HEK293 (cell line): ENCODE results near the gene UQCC3.

ENCODE experiments used
- CTCF ChIA-PET: fragments of 350-600 bp; formaldehyde crosslinking; extraction: SDS; loops from one replicate; lab custom pipeline; 2021; ENCODE audit warnings: antibody characterized with exemption; lab: Yijun Ruan, JAX
- POLR2A ChIA-PET: fragments of 300-600 bp; formaldehyde crosslinking; extraction: SDS; loops from one replicate; lab custom pipeline; 2020; ENCODE audit warnings: antibody characterized with exemption, inconsistent platforms; lab: Yijun Ruan, JAX
- H3K27ac ChIP-seq: fragments of 200-500 bp; sonication (Bioruptor generic); 2 replicates; pipeline ENCODE4 v1.5.1; 2014; ENCODE audit warnings: low read depth, low read length, control low read depth, inconsistent platforms; ENCODE audit errors: extremely low read depth
- H3K36me3 ChIP-seq, 2 experiments: fragments of 200-500 bp in 1 of 2; sonication (Bioruptor generic) in 1 of 2; 1 replicate in 1 of 2; 2 replicates in 1 of 2; pipeline ENCODE4 v1.5.1; 2014 to 2017; ENCODE audit warnings: inconsistent platforms in 2 of 2, low read length in 2 of 2; ENCODE audit not compliant: control insufficient read depth in 2 of 2, insufficient read depth in 1 of 2
- H3K4me1 ChIP-seq: fragments of 200-500 bp; sonication (Bioruptor generic); 2 replicates; pipeline ENCODE4 v1.5.1; 2014; ENCODE audit warnings: mild to moderate bottlenecking, low read length, inconsistent platforms; ENCODE audit not compliant: control insufficient read depth, insufficient read depth
- H3K4me3 ChIP-seq: 2 replicates; pipeline ENCODE4 v1.5.1; 2011; ENCODE audit warnings: low read depth, mild to moderate bottlenecking, control low read depth, low read length, moderate library complexity
- H3K9me3 ChIP-seq: fragments of 200-500 bp; sonication (Bioruptor generic); 2 replicates; pipeline ENCODE4 v1.5.1; 2014; ENCODE audit warnings: low read depth, low read length, inconsistent platforms; ENCODE audit not compliant: control insufficient read depth, insufficient read depth
- ATF2 ChIP-seq: fragments of 450-650 bp; formaldehyde crosslinking; IDR thresholded peaks from 2 replicates; pipeline ENCODE4 v1.5.1; 2016; ENCODE audit warnings: missing biosample characterization, missing genetic modification characterization, low read depth
- HOXD13 ChIP-seq: sonication (generic); formaldehyde crosslinking; IDR thresholded peaks from 2 replicates; pipeline ENCODE4 v1.8.0; 2022; ENCODE audit warnings: missing genetic modification reagents, borderline replicate concordance
- IKZF3 ChIP-seq: fragments of 450-650 bp; IDR thresholded peaks from 2 replicates; pipeline ENCODE4 v1.5.0; 2018; ENCODE audit warnings: missing biosample characterization, mild to moderate bottlenecking, missing genetic modification characterization, moderate library complexity
- KLF1 ChIP-seq: fragments of 450-650 bp; formaldehyde crosslinking; IDR thresholded peaks from 2 replicates; pipeline ENCODE4 v1.5.1; 2016; ENCODE audit warnings: missing biosample characterization, missing genetic modification characterization
- MEIS1 ChIP-seq: sonication (generic); formaldehyde crosslinking; IDR thresholded peaks from 2 replicates; pipeline ENCODE4 v1.8.1; 2022; ENCODE audit warnings: missing genetic modification reagents, mild to moderate bottlenecking, borderline replicate concordance
- PRDM4 ChIP-seq: fragments of 450-650 bp; formaldehyde crosslinking; IDR thresholded peaks from 2 replicates; pipeline ENCODE4 v1.5.1; 2017; ENCODE audit warnings: missing biosample characterization, missing genetic modification characterization
- REST ChIP-seq: fragments of 450-650 bp; formaldehyde crosslinking; IDR thresholded peaks from 2 replicates; pipeline ENCODE4 v1.5.1; 2016; ENCODE audit warnings: missing biosample characterization, missing genetic modification characterization
- SP7 ChIP-seq: fragments of 450-650 bp; formaldehyde crosslinking; IDR thresholded peaks from 2 replicates; pipeline ENCODE4 v1.5.1; 2016; ENCODE audit warnings: missing biosample characterization, missing genetic modification characterization
- YY1 ChIP-seq: fragments of 450-650 bp; formaldehyde crosslinking; IDR thresholded peaks from 2 replicates; pipeline ENCODE4 v1.5.1; 2018; ENCODE audit warnings: missing biosample characterization, missing genetic modification characterization
- ZNF148 ChIP-seq: fragments of 450-650 bp; formaldehyde crosslinking; IDR thresholded peaks from 2 replicates; pipeline ENCODE4 v1.5.0; 2017; ENCODE audit warnings: missing biosample characterization, missing genetic modification characterization, borderline replicate concordance
- ZNF169 ChIP-seq: fragments of 450-650 bp; formaldehyde crosslinking; IDR thresholded peaks from 2 replicates; pipeline ENCODE4 v1.5.1; 2016; ENCODE audit warnings: missing biosample characterization, missing genetic modification characterization
- ZNF23 ChIP-seq: fragments of 450-650 bp; formaldehyde crosslinking; IDR thresholded peaks from 2 replicates; pipeline ENCODE4 v1.5.1; 2016; ENCODE audit warnings: missing biosample characterization, missing genetic modification characterization, borderline replicate concordance
- ZNF248 ChIP-seq: fragments of 450-650 bp; formaldehyde crosslinking; IDR thresholded peaks from 2 replicates; pipeline ENCODE4 v1.5.1; 2017; ENCODE audit warnings: missing biosample characterization, missing genetic modification characterization
- ZNF341 ChIP-seq: fragments of 450-650 bp; formaldehyde crosslinking; IDR thresholded peaks from 2 replicates; pipeline ENCODE4; 2016; ENCODE audit warnings: low read depth, missing biosample characterization, missing genetic modification characterization
- ZNF350 ChIP-seq: fragments of 450-650 bp; formaldehyde crosslinking; IDR thresholded peaks from 2 replicates; pipeline ENCODE4 v1.5.0; 2017; ENCODE audit warnings: missing biosample characterization, mild to moderate bottlenecking, missing genetic modification characterization
- ZNF354C ChIP-seq: fragments of 450-650 bp; formaldehyde crosslinking; IDR thresholded peaks from 2 replicates; pipeline ENCODE4 v1.5.1; 2016; ENCODE audit warnings: missing biosample characterization, missing genetic modification characterization, low read depth, borderline replicate concordance
- ZNF394 ChIP-seq: fragments of 450-650 bp; formaldehyde crosslinking; IDR thresholded peaks from 2 replicates; pipeline ENCODE4 v1.5.1; 2016; ENCODE audit warnings: missing biosample characterization, missing genetic modification characterization, mild to moderate bottlenecking, moderate library complexity, borderline replicate concordance
- ZNF473 ChIP-seq: fragments of 450-650 bp; formaldehyde crosslinking; IDR thresholded peaks from 2 replicates; pipeline ENCODE4 v1.5.1; 2017; ENCODE audit warnings: missing biosample characterization, missing genetic modification characterization
- ZNF792 ChIP-seq: fragments of 450-650 bp; formaldehyde crosslinking; IDR thresholded peaks from 2 replicates; pipeline ENCODE4 v1.5.1; 2016; ENCODE audit warnings: missing biosample characterization, missing genetic modification characterization

UQCC3 gene

GRCh38 chr11:62716206-62716605 lies 44.7 kb downstream of the UQCC3 start:
- CTCF ChIA-PET: interaction anchor here (0.6 to 1.0 kb wide), 2 partner anchors 12 to 36 kb away, joined by 3 to 4 read pairs; no protein-coding TSS in a partner anchor

GRCh38 chr11:62716816-62717215 lies 45.3 kb downstream of the UQCC3 start:
- Histone ChIP-seq H3K9me3 (no peaks in the 10 kb centered on the region), H3K27ac (no peak overlapping the region), H3K4me3 (no peak overlapping the region), H3K36me3 (peaks cover 38 to 96% of the 10 kb centered on the region in 2 experiments), H3K4me1 (no peaks in the 10 kb centered on the region)
- TF ChIP-seq ZNF350 (no peak), SP7 (tag by site-specific recombination) (no peak), ZNF394 (tag by site-specific recombination) (no peak), ZNF341 (no peak), MEIS1 (CRISPR knock-in tag) (no peak), ZNF792 (tag by site-specific recombination) (no peak), ZNF148 (no peak), PRDM4 (tag by site-specific recombination) (no peak), ZNF248 (tag by site-specific recombination) (no peak), REST (tag by site-specific recombination) (no peak), HOXD13 (CRISPR knock-in tag) (no peak), ZNF354C (no peak), ZNF23 (tag by site-specific recombination) (no peak)
- POLR2A ChIA-PET: interaction anchor here (1.3 to 3.5 kb wide), 3 partner anchors 10 to 37 kb away, joined by 6 to 16 read pairs (median 13); partner anchors contain the start of genes BSCL2, HNRNPUL2 and ZBTB3
- CTCF ChIA-PET: interaction anchor here (0.6 kb wide), 2 partner anchors 124 to 316 kb away, joined by 3 read pairs; no protein-coding TSS in a partner anchor

More at GRCh38 chr11:62716206-62716605, 44.7 kb downstream of the UQCC3 start:
- H3K4me1 ChIP-seq: no peaks in the 10 kb centered on the region
- peaks cover 38 to 96% of the 10 kb centered on the region in 2 experiments for H3K36me3 ChIP-seq
- no peak overlapping the region for H3K4me3 ChIP-seq
- H3K27ac ChIP-seq: no peak overlapping the region
- no peaks in the 10 kb centered on the region for H3K9me3 ChIP-seq
- POLR2A ChIA-PET: interaction anchor here (1.3 to 3.5 kb wide), 3 partner anchors 10 to 38 kb away, joined by 6 to 13 read pairs (median 11); partner anchors contain the start of genes BSCL2, HNRNPUL2 and ZBTB3
- TF ChIP-seq ZNF169 (tag by site-specific recombination): no peak
- TF ChIP-seq ZNF473 (tag by site-specific recombination): no peak
- no peak for TF ChIP-seq ATF2
- no peak for TF ChIP-seq YY1 (tag by site-specific recombination)
- no peak for TF ChIP-seq IKZF3 (tag by site-specific recombination)
- no peak for TF ChIP-seq KLF1
